HUES6 (cell line): ENCODE results near the gene NEDD9.

Experiments
- H3K27ac ChIP-seq: 2 replicates; pipeline ENCODE4 v1.7.0; 2013; ENCODE audit warnings: low read depth, mild to moderate bottlenecking, low read length, inconsistent platforms
- H3K27me3 ChIP-seq: 2 replicates; pipeline ENCODE4 v1.6.1; 2013; ENCODE audit warnings: low read length; ENCODE audit not compliant: control insufficient read depth, insufficient read depth
- H3K36me3 ChIP-seq: 2 replicates; pipeline ENCODE4 v1.6.1; 2013; ENCODE audit warnings: low read length; ENCODE audit not compliant: control insufficient read depth, insufficient read depth
- H3K4me1 ChIP-seq: 2 replicates; pipeline ENCODE4 v1.6.1; 2013; ENCODE audit warnings: low read length; ENCODE audit not compliant: control insufficient read depth, insufficient read depth
- H3K4me3 ChIP-seq: 2 replicates; pipeline ENCODE4 v1.5.1; 2013; ENCODE audit warnings: low read depth, low read length
- H3K9ac ChIP-seq: one replicate; pipeline ENCODE4 v1.6.1; 2013; ENCODE audit warnings: mild to moderate bottlenecking, low read length
- H3K9me3 ChIP-seq: 2 replicates; pipeline ENCODE4 v1.6.1; 2013; ENCODE audit warnings: low read depth, low read length; ENCODE audit not compliant: control insufficient read depth, insufficient read depth

NEDD9 gene

GRCh38 chr6:11223286-11223864 lies 9.1 kb downstream of the NEDD9 start:
- Histone ChIP-seq H3K9ac (no peak overlapping the region), H3K4me3 (no peak overlapping the region), H3K9me3 (no peaks in the 10 kb centered on the region), H3K4me1 (peaks cover 8% of the 10 kb centered on the region; the same call in 1 of the 2 replicates), H3K27me3 (no peaks in the 10 kb centered on the region), H3K27ac (no peak overlapping the region), H3K36me3 (no peaks in the 10 kb centered on the region)

- Histone ChIP-seq H3K4me1 (peaks cover 8% of the 10 kb centered on the region; the same call in 1 of the 2 replicates), H3K9ac (no peak overlapping the region), H3K4me3 (no peak overlapping the region), H3K27ac (no peak overlapping the region), H3K27me3 (no peaks in the 10 kb centered on the region), H3K9me3 (no peaks in the 10 kb centered on the region), H3K36me3 (no peaks in the 10 kb centered on the region)
These were observed 9.8 kb downstream of the NEDD9 start for GRCh38 chr6:11222385-11223277.

DNA sequence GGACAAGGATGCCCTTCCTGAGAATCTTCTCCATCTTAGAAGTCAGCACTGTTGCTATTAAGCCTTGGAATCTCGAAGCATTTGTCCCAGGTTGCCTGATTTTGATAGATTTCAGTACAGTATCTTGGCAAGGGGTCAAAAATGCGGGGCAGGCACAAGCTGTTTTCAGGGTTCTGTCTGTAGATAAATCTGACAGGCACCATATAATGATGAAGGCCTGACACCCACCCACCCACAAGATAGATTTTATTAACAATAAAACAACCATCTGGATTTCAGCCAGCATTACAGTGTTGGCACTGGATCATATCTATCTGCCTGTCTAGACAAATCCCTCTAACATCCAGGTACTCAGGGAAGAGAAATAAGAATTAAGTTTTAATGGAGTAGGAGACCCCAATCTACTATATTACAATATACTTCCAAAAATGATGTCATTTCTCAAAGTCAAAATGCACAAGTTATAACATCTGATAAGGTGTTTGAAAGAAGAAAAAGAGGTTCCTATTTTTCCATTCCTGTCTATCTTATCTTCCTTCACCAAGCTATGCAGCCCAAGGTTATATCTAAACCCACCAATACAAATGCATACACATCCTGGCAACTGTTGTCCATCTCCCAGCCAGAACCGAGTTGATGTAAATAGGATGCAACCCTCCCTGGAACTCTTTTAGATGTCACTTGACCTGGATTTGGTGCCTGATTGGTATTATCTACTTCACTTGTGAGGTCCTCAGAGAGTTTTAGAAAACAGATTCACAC lies 10.7 kb downstream of the NEDD9 start:
- Histone ChIP-seq H3K27me3 (no peaks in the 10 kb centered on the region), H3K4me3 (no peak overlapping the region), H3K4me1 (peaks cover 8% of the 10 kb centered on the region; the same call in 1 of the 2 replicates), H3K9ac (no peak overlapping the region), H3K27ac (no peak overlapping the region), H3K36me3 (no peaks in the 10 kb centered on the region), H3K9me3 (no peaks in the 10 kb centered on the region)

DNA sequence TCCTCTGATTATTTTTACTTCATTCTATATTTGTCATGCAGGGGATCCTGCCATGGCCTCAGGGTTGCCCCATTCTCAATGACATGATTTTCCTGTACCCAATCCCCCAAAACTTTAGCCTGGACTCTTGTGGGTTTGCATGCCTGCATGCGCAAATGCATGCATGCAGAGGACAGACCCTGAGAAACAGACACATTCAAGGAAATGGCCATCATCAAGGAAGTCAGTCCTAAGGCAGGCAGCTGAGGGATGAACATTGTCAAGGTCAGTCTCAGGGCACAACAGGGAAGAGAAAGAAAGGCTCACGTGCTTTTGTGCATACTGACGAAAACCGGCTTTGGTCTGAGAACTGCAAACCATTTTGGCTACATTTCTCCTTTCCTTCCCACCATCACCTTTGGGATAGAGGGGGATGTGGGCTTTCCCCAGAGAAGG lies 13.1 kb downstream of the NEDD9 start:
- Histone ChIP-seq H3K9ac (no peak overlapping the region), H3K27me3 (no peaks in the 10 kb centered on the region), H3K4me1 (peaks cover 13% of the 10 kb centered on the region), H3K4me3 (no peak overlapping the region), H3K36me3 (no peaks in the 10 kb centered on the region), H3K27ac (no peak overlapping the region), H3K9me3 (no peaks in the 10 kb centered on the region)

DNA sequence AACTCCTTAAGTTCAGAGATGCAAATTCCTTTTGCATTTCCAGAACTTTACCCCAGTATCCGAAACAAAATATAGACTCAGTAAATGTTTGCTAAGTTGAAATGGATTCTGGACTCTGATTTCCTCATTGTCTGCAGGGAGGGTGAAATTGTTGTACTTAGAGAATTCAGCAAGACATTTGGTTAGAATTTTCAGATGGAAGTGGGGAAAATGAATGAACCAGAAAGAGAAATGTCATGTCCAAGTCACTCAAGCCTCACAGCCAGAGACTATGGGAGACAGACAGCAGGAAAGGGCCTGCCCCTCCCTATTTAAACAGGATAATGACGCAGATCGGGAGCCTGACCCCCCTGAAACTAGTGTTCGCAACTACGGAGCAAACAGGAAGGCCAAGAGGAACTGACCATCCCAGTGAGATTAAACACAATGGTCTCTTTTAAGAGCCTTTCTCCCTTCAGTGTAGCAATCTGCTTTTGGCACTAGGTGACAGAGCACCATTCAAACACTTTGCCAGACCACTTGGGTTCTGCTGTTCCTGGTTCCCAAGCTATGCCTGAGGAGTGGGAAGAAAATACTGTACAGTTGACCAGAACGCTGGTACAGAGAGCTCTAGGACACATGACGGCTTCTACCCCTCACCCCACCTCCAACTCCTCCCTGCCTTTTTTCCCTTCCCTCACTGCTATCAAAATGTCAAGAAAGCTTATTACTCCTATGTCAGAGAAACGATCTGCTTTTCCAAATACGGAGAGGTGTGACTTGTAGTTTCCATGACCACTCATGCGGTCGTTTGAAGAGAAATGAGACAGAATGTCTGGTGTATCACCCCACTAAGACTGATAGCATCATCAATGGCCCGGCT lies 13.7 kb downstream of the NEDD9 start:
- no peaks in the 10 kb centered on the region for H3K27me3 ChIP-seq
- H3K9ac ChIP-seq: no peak overlapping the region
- H3K4me1 ChIP-seq: peaks cover 13% of the 10 kb centered on the region
- no peak overlapping the region for H3K27ac ChIP-seq
- H3K4me3 ChIP-seq: no peak overlapping the region
- H3K9me3 ChIP-seq: no peaks in the 10 kb centered on the region
- no peaks in the 10 kb centered on the region for H3K36me3 ChIP-seq

GRCh38 chr6:11218102-11218442 lies 14.4 kb downstream of the NEDD9 start:
- Histone ChIP-seq H3K4me3 (no peak overlapping the region), H3K27ac (no peak overlapping the region), H3K4me1 (peaks cover 13% of the 10 kb centered on the region), H3K9me3 (no peaks in the 10 kb centered on the region), H3K36me3 (no peaks in the 10 kb centered on the region), H3K9ac (no peak overlapping the region), H3K27me3 (no peaks in the 10 kb centered on the region)

GRCh38 chr6:11217360-11218101 lies 14.9 kb downstream of the NEDD9 start:
- Histone ChIP-seq H3K27me3 (no peaks in the 10 kb centered on the region), H3K9me3 (no peaks in the 10 kb centered on the region), H3K4me1 (peaks cover 13% of the 10 kb centered on the region), H3K36me3 (no peaks in the 10 kb centered on the region), H3K9ac (no peak overlapping the region), H3K27ac (no peak overlapping the region), H3K4me3 (no peak overlapping the region)

GRCh38 chr6:11215773-11216172 lies 16.7 kb downstream of the NEDD9 start:
- no peaks in the 10 kb centered on the region for H3K36me3 ChIP-seq
- no peak overlapping the region for H3K27ac ChIP-seq
- peaks cover 21% of the 10 kb centered on the region for H3K4me1 ChIP-seq

GRCh38 chr6:11214901-11215300 lies 17.6 kb downstream of the NEDD9 start:
- Histone ChIP-seq H3K9me3 (no peaks in the 10 kb centered on the region), H3K4me1 (peaks cover 28% of the 10 kb centered on the region), H3K4me3 (no peak overlapping the region), H3K36me3 (no peaks in the 10 kb centered on the region), H3K27ac (no peak overlapping the region), H3K27me3 (no peaks in the 10 kb centered on the region), H3K9ac (no peak overlapping the region)

More at GRCh38 chr6:11215773-11216172, 16.7 kb downstream of the NEDD9 start:
- Histone ChIP-seq H3K27me3 (no peaks in the 10 kb centered on the region), H3K9me3 (no peaks in the 10 kb centered on the region), H3K4me3 (no peak overlapping the region), H3K9ac (no peak overlapping the region)
